Keratinocyte (primary cell): ENCODE measurements around the gene SLC2A9.

ENCODE experiments used
- CTCF ChIP-seq, 3 experiments: IDR thresholded peaks in 1 of 3; conservative IDR thresholded peaks in 1 of 3; optimal IDR thresholded peaks in 1 of 3; 2 replicates in 2 of 3; 3 replicates in 1 of 3; pipeline versions ENCODE3 to v1.5.1; 2011; ENCODE audit warnings: low read length in 3 of 3, mild to moderate bottlenecking in 3 of 3, moderate library complexity in 2 of 3, control low read depth in 1 of 3, inconsistent platforms in 1 of 3; ENCODE audit not compliant: insufficient read depth in 2 of 3; ENCODE audit errors: extremely low read depth in 1 of 3
- EZH2 ChIP-seq: IDR thresholded peaks from one replicate; pipeline ENCODE4 v1.6.1; 2012; ENCODE audit warnings: inconsistent platforms, mild to moderate bottlenecking, low read length, moderate library complexity

- TF ChIP-seq CTCF (optimal IDR thresholded peaks at IDR 0.05 in 1 of 3, IDR thresholded peaks at IDR 0.05 in 1 of 3, conservative IDR thresholded peaks at IDR 0.05 in 1 of 3; ENCODE audit: extremely low read depth in 1 of 3, insufficient read depth in 2 of 3, low read length in 3 of 3) (no peak), EZH2 (no peak)
Measured at GRCh38 chr4:9832640-9833039, 188.7 kb downstream of the SLC2A9 start.
